HG03159 (cell line): ENCODE data around the gene DOK6.
"Not testable (repeated sequence)": the region's sequence is repeated elsewhere in the genome, so short reads cannot be mapped to it uniquely, and the experiment has no call there.

Experiments used
- ATAC-seq: cut with Tn5 transposase; IDR thresholded peaks from one replicate; pipeline ENCODE4 v1.9.1; 2021; ENCODE audit warnings: mild to moderate bottlenecking, moderate library complexity; ENCODE audit not compliant: unreplicated experiment

DOK6 gene

DNA sequence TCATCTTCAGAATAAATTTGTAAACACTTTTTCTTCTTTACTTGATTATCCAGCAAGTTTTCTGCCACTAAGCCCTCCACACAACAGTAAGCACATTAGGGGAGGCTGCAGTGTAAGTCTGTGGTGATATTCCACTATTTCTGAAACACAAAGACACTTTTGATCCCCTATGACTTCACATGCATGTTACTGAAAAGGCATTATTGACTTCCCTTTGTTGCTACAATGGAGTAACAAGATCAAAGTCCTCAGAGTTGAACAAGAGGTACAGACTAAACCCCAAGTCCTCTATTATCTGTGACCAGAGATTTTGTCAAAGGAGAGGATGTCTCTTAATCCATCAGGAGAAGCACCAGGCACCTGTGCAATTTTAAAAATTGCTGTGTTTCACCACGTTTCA is 389.1 kb downstream of the DOK6 start:
- ATAC-seq: no peak

GRCh38 chr18:69790649-69791048 is 390.0 kb downstream of the DOK6 start:
- no peak for ATAC-seq

- no peak for ATAC-seq
Observed at GRCh38 chr18:69795791-69796190, 395.1 kb downstream of the DOK6 start.

- no peak for ATAC-seq
Observed at GRCh38 chr18:69804776-69805501, 404.3 kb downstream of the DOK6 start.

- ATAC-seq: no peak
Observed at GRCh38 chr18:69808399-69808798, 407.7 kb downstream of the DOK6 start.

GRCh38 chr18:69813559-69813958 is 412.9 kb downstream of the DOK6 start:
- ATAC-seq: no peak

GRCh38 chr18:69814861-69815385 is 414.2 kb downstream of the DOK6 start:
- ATAC-seq: no peak

- ATAC-seq: no peak
Observed at GRCh38 chr18:69817335-69817940, 416.8 kb downstream of the DOK6 start.

DNA sequence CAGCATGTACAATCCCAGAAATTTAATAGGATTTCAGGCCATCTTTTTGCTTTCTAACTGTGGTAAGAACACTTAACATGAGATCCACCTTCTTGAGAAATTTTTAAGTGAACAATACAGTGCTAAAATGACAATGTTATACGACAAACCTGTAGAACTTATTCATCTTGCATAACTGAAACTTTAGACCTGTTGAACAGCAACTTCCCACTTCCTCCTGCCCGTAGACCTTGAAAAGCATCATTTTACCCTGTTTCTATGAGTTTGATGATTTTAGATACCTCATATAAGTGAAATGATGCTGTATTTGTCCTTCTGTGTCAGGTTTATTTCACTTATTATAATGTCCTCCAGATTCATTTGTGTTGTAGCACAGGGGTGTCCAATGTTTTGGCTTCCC is 418.8 kb downstream of the DOK6 start:
- no peak for ATAC-seq

DNA sequence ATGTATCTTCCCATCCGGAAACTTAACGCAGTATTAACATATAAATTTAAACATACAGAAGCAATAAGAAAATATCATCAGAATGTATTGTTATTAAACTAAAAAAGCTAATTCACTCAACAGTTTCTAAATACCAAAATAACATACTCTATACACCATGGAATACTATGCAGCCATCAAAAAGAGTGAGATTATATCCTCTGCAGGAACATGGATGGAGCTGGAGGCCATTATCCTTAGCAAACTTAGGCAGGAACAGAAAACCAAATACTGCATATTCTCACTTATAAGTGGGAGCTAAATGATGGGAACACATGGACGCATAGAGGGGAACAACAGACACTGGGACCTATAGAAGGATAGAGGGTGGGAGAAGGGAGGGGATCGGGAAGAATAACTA is 419.9 kb downstream of the DOK6 start:
- ATAC-seq: no peak

DNA sequence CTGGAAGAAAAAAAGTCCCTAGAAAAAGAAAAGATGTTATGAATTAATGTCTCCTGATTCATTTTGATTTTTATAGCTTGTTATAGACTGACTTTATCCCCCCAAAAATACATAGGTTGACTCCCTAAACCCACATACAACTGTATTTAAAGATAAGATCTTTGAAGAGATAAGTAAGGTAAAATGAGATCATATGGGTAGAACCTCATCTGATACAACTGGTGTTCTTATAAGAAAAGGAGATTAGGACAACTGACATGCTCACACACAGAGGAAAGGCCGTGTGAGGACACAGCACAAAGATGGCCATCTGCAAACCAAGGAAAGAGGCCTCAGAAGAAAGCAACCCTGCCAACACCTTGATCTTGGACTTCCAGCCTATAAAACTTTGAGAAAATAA is 429.5 kb downstream of the DOK6 start:
- ATAC-seq: no peak

GRCh38 chr18:69834980-69835379 is 434.3 kb downstream of the DOK6 start:
- not testable (repeated sequence) for ATAC-seq

DNA sequence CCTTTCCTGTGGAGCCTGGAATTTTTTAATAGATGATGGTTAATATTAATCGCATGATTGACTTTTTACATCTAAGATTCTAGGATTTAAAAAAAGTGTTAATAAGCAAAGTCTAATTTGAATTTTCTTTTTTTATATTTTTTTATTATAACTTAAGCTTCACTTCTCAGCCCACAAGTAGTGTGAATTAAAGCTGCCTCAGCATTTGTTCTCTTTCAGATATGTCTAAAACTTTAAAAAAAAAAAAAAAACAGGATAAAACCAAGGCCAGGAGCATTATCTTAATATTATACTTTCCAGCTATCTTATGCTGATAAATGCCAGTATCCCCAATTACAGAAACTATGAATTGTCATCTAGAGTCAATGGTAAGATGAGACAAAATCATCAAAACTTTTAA is 437.3 kb downstream of the DOK6 start:
- no peak for ATAC-seq

GRCh38 chr18:69838620-69839411 is 438.1 kb downstream of the DOK6 start:
- no peak for ATAC-seq

DNA sequence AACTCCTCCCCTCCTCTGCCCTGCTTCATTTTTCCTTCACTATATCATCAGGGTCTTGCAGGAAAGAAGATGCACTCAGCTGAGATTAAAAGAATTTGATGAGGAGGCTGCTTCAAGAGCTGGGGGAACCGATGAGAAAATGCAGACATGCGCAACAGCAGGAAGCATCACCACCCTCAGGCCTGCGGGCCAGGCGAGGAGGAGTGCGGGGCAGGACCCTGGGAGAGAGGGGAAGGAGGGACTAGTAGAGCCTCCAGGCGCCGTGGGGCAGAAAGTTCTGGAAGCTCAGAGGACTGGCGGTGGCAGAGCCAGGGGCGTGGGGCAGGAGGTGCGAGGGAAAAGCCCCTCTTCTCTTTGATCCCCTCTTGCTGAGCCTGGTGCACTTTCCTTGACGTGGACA is 438.8 kb downstream of the DOK6 start:
- ATAC-seq: no peak

DNA sequence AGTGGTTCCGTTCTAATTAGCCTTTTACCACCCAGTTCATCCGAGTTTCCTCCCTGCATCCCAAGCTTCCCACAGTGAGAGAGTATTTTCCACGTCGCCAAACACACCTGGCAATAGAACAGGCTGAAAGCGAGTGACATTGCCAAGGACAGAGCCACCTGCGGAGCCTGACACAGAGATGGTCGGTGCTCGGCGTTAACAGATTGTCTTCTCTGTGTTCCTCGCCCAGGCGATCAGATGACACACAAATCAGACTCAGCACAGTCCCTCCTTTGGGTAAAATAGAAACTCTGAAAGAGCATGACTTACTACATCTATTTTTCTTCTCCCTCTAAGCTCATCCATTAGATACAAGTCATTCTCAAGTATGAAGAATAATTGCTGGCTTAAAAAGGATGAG is 439.3 kb downstream of the DOK6 start:
- ATAC-seq: no peak

DNA sequence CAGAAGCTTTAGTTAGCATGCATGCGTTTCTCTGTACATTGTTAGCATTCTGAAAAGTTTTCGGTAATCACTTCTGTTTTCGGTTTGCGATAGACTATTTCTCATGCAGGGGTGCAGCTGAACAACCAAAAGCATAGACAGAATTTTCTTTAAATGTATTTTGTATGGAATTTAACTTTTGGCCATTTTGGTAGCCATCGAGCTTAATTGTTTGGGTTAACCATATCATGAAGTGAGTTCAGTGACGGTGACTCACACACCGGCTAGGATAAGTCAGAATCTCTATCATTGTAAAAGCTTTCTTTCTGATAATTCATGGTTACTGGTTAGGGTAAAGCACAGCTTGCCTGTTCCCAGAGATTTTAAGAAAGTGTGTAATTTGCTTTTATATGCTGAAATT is 439.8 kb downstream of the DOK6 start:
- ATAC-seq: no peak

- no peak for ATAC-seq
Observed at GRCh38 chr18:69841117-69841516, 440.4 kb downstream of the DOK6 start.

- ATAC-seq: no peak
Observed at GRCh38 chr18:69843015-69843414, 442.3 kb downstream of the DOK6 start.

GRCh38 chr18:69844656-69845055 is 444.0 kb downstream of the DOK6 start:
- no peak for ATAC-seq

GRCh38 chr18:69845593-69846506 is 445.2 kb downstream of the DOK6 start:
- no peak for ATAC-seq
